Measurements from ENCODE around the gene IMPA2. TPM values are rescaled to one million over a fixed set of nuclear protein-coding genes. Genes with fewer than 3 reads are reported as not detected.

The IMPA2 gene
- polyA plus RNA-seq, 1 experiment, result 12.8 TPM

GRCh38 chr18:12011957-12012549, 30.7 kb downstream of the IMPA2 start:
- H3K9me3 ChIP-seq (ENCODE audit: control insufficient read depth, insufficient read depth, low read length), result no peaks in the 10 kb centered on the region; the same call in 1 of the 2 replicates
- no peaks in the 10 kb centered on the region for H3K27me3 ChIP-seq (ENCODE audit: control insufficient read depth, insufficient read depth, low read length)
- no peak overlapping the region for H3K4me3 ChIP-seq (ENCODE audit: low read depth, low read length)
- TF ChIP-seq CTCF (IDR thresholded peaks at IDR 0.05; ENCODE audit: low read depth, low read length), result no peak
- no peak overlapping the region for H3K27ac ChIP-seq (ENCODE audit: low read depth, low read length)
- ChIA-PET CTCF (interaction anchor here (1.3 to 2.5 kb wide), 4 partner anchors 17 to 278 kb away, joined by 4 to 12 read pairs (median 11); no protein-coding TSS in a partner anchor), POLR2A (no interaction called here)
- DNase-seq (ENCODE audit: low read depth, low spot score), result no peak

- Histone ChIP-seq H3K27me3 (ENCODE audit: control insufficient read depth, insufficient read depth, low read length) (no peaks in the 10 kb centered on the region), H3K4me3 (ENCODE audit: low read depth, low read length) (no peak overlapping the region), H3K9me3 (ENCODE audit: control insufficient read depth, insufficient read depth, low read length) (no peaks in the 10 kb centered on the region; the same call in 1 of the 2 replicates), H3K27ac (ENCODE audit: low read depth, low read length) (no peak overlapping the region)
- TF ChIP-seq CTCF (IDR thresholded peaks at IDR 0.05; ENCODE audit: low read depth, low read length), result no peak
- POLR2A ChIA-PET, result interaction anchor here (0.6 kb wide), 1 partner anchor 12 kb away, joined by 6 read pairs; no protein-coding TSS in a partner anchor
- no peak for DNase-seq (ENCODE audit: low read depth, low spot score)
- CTCF ChIA-PET, result interaction anchor here (1.3 to 2.5 kb wide), 4 partner anchors 18 to 279 kb away, joined by 4 to 12 read pairs (median 11); no protein-coding TSS in a partner anchor
Measured at GRCh38 chr18:12012697-12013096, 31.4 kb downstream of the IMPA2 start.

GRCh38 chr18:12013186-12013916, 32.0 kb downstream of the IMPA2 start:
- DNase-seq (ENCODE audit: low read depth, low spot score), result no peak
- Histone ChIP-seq H3K27ac (ENCODE audit: low read depth, low read length) (no peak overlapping the region), H3K27me3 (ENCODE audit: control insufficient read depth, insufficient read depth, low read length) (no peaks in the 10 kb centered on the region), H3K9me3 (ENCODE audit: control insufficient read depth, insufficient read depth, low read length) (no peaks in the 10 kb centered on the region; the same call in 1 of the 2 replicates), H3K4me3 (ENCODE audit: low read depth, low read length) (no peak overlapping the region)
- no peak for TF ChIP-seq CTCF (IDR thresholded peaks at IDR 0.05; ENCODE audit: low read depth, low read length)
- CTCF ChIA-PET, result interaction anchor here (1.3 to 2.5 kb wide), 3 partner anchors 19 to 75 kb away, joined by 11 to 12 read pairs (median 11); no protein-coding TSS in a partner anchor
- POLR2A ChIA-PET, result interaction anchor here (0.6 kb wide), 1 partner anchor 13 kb away, joined by 6 read pairs; no protein-coding TSS in a partner anchor

GRCh38 chr18:12014086-12014485, 32.8 kb downstream of the IMPA2 start:
- Histone ChIP-seq H3K27ac (ENCODE audit: low read depth, low read length) (no peak overlapping the region), H3K4me3 (ENCODE audit: low read depth, low read length) (no peak overlapping the region), H3K9me3 (ENCODE audit: control insufficient read depth, insufficient read depth, low read length) (no peaks in the 10 kb centered on the region; the same call in 1 of the 2 replicates), H3K27me3 (ENCODE audit: control insufficient read depth, insufficient read depth, low read length) (no peaks in the 10 kb centered on the region)
- no peak for TF ChIP-seq CTCF (IDR thresholded peaks at IDR 0.05; ENCODE audit: low read depth, low read length)
- ChIA-PET CTCF (interaction anchor here (2.4 to 2.5 kb wide), 2 partner anchors 25 to 76 kb away, joined by 11 read pairs; no protein-coding TSS in a partner anchor), POLR2A (no interaction called here)
- DNase-seq (ENCODE audit: low read depth, low spot score), result no peak

All from AG04450 (cell line).